NCI-H1436 treated with DMSO at 0.1 percent for 48 hours (cell line): ENCODE measurements around the gene GPX7.

Experiments
- DNase-seq: peaks from one replicate; lab custom pipeline; 2025; lab: John Stamatoyannopoulos, UW

Gene GPX7

DNA sequence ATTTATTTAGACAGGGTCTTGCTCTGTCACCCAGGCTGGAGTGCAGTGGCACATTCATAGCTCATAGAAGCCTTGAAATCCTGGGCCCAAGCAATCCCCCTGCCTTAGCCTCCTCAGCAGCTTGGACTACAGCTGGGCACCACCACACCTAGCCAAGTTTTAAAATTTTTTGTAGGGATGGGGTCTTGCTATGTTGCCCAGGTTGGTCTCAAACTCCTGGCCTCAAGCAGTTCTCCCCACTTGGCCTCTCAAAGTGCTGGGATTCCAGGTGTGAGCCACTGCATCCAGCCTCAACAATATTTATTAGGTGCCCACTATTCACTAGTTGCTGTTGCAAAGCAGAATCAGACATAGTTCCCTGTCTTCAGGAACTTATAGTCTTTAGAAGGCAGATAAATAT, 14.1 kb upstream of the GPX7 start:
- no peak for DNase-seq

- no peak for DNase-seq
These were observed 13.6 kb upstream of the GPX7 start for GRCh38 chr1:52588535-52588934.

DNA sequence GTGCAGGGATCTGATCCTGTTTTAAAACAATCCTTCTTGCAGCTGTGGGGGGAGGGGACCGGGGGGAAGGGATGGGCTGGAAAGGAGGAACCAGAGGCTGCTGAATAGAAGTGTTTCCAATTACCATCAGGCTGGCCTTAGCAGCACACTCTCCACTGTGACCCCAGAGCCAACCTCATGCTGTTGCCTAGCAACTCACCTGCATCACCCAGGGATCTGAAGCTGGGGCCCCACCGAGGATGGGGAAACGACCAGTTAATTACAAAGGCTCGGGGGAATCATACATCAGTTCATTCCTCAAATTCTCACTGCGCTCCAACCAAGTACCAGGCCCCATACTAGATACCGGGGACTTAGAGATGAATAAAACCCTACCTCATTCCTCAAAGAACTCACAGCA, 11.9 kb upstream of the GPX7 start:
- DNase-seq = no peak

DNA sequence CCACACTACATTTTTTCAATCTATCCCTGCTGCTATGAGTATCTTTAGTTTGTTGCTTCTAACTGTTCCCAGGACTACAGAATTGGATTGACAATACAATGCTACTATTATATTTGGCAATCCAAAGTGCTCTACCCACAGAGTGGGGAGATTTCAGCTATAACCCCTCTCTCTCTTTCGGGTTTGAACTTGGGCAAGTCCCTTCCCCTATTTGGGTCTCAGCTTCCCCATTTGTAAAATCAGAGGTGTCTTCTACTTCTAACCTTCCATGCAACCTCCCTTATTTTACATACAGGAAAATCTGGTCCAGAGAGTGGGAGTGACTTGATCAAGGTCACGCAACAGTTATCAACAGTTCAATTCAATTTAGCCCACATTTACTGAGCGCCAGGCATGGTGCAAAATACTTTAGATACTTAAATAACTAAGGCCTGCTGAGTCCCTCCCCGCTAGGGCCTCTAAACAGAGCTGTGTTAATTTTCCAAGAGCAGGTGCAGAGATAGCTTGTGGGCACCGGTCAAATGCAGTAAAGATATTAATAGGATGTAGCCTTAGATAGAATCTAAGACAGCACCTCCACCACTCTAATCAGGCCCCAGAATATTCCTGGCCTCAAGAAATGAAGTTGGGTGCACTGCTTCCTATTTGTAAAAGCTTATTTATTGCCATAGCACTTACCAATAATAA, 9.4 kb upstream of the GPX7 start:
- DNase-seq = no peak

DNA sequence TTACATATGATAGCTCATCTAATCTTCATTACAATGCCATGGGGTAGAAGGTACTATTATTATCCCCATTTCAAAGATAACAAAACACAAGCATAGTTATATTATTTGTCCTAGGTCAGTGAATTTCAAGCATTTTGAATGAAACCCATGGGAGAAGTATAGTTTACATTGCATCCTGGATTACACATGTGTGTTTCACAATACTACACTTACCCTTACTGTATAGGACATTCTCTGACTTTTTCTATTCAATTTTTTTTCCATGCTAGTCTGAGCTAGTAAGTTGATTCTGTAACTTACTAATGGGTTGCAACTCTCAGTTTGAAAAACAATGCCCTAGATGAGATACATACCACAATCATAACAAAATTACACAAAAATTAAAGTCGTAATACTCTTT, 8.7 kb upstream of the GPX7 start:
- DNase-seq = no peak

- no peak for DNase-seq
These were observed 7.1 kb upstream of the GPX7 start for GRCh38 chr1:52595061-52595460.

GRCh38 chr1:52597912-52598311, 4.3 kb upstream of the GPX7 start:
- no peak for DNase-seq

GRCh38 chr1:52598729-52599128, 3.4 kb upstream of the GPX7 start:
- no peak for DNase-seq

GRCh38 chr1:52599236-52599635, 2.9 kb upstream of the GPX7 start:
- DNase-seq = no peak

GRCh38 chr1:52600533-52601179, 1.5 kb upstream of the GPX7 start:
- DNase-seq = no peak

GRCh38 chr1:52601519-52601918, 652 bp upstream of the GPX7 start:
- no peak for DNase-seq

DNA sequence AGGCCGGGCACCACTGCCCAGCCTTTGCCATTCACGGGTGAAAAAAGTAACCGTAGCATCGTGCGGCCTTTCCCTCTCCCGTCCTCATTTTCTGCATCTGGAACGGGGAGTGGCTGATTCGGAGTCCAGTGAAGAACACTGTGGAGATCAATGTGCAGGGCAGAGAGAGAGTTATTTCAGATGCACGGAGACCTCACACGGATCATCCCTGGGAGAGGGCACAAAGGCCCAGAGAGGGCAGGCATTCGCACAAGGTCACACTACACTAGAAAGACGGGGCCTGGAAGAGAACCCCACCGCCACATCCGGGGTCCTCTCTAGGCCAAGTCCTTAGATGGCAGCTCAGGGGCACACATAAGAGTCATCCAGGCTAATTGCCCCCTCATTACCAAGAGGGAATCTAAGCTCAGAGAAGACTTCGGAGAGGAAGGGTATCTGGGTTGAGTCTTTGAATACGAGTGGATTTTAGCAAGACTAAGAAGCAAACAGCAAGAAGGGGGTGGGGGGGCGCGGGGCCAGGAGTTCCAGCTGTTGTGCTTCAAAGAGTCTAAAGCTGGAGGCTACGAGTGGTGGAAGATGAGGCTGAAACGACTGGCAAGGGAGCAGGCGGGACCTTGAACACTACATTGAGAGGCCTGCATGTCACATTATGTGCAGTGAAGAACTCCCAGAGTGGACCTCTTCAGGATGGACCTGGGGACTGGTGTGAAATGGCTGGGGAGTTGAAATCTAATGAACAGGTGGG, 857 bp downstream of the GPX7 start:
- no peak for DNase-seq

DNA sequence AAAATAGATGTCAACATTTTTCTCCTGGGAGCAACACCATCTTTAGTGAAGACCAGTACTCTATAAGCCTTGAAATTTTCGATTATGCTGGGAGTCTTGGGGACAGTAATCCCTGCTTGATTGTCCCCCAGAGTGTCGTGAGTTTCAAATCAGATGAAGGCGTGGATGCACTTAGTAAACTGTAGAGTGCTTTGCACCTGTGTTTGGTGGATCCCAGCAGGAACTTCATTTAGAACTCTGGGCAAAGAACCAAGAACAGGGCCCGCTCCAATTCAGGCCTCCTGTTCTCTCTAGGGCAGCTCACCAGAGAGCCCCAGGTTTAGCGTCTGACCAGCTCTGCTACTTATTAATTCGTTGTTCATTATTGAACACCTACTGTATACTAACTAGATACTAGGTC, 1.5 kb downstream of the GPX7 start:
- DNase-seq = no peak

- DNase-seq = no peak
These were observed 2.0 kb downstream of the GPX7 start for GRCh38 chr1:52604063-52604770.

DNA sequence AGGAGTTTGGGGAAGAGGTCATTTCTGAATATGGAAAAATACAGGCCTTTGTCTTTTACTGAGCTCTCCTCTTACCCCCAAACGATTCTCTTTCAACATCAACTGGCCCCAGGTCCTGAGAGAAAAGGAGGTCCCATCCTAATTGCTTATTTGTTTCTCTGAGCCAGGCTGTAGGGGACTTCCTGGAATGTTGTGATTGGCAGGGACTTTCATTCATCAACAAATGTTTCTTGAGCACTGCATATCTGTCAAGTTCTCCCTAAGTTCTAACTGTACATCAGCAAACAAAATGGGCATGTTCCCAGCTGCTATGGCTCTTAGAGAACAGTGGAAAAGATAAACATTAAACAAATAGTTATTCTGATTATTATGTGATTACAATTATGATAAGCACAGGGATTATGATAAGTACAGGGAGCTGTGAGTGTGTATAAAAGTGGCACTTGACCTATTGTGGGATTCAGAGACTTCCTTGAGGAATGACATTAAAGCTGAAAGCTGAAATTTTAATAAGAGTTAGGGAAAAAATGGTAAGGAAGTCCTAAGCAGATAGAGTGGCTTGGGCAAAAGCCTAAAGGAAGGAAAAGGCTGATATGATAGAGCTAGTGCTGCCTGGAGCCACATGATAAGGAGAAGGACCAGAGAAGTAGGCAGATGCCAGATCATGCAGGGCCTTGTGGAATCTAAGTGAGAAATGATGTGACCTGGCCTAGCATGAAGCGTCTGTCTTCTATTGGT, 11.6 kb downstream of the GPX7 start:
- DNase-seq = no peak

DNA sequence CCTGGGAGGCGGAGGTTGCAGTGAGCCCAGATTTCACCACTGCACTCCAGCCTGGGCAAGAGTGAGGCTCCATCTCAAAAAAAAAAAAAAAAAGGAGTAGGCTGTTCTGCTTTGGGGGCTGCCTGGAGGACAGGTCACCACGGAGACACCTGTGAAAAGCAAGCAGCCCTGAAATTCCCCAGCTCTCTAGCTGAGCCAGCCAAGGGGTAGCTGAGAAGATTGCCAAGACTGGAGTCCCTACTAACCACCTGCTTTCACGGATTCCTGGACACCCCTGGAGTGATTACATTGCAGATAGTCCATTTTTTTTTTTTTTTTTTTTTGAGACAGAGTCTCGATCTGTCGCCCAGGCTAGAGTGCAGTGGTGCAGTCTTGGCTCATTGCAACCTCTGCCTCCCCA, 12.5 kb downstream of the GPX7 start:
- no peak for DNase-seq

GRCh38 chr1:52615489-52616042, 13.4 kb downstream of the GPX7 start:
- no peak for DNase-seq

DNA sequence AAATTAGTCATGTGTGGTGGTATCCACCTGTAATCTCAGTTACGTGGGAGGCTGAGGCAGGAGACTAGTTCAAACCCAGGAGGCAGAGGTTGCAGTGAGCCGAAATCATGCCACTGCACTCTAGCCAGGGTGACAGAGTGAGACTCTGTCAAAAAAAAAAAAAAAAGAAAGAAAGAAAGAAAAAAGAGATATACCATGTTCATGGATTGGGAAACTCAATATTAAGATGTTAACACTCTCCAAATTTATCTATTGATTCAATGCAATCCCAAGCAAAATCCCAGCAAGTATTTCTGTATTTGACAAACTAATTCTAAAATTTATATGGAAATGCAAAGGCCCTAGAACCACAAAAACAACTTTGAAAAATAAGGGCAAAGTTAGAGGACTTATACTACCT, 19.8 kb downstream of the GPX7 start:
- no peak for DNase-seq

GRCh38 chr1:52623812-52624211, 21.6 kb downstream of the GPX7 start:
- DNase-seq = no peak

- DNase-seq = no peak
These were observed 24.9 kb downstream of the GPX7 start for GRCh38 chr1:52627028-52627427.

GRCh38 chr1:52628614-52629324, 26.6 kb downstream of the GPX7 start:
- DNase-seq = no peak
